Measurements from ENCODE around the gene POU3F3. TPM values are rescaled to one million over a fixed set of nuclear protein-coding genes. Genes with fewer than 3 reads are reported as not detected.

Gene POU3F3
- total and polyA plus RNA-seq, 8 donors = not detected

GRCh38 chr2:104846786-104847585 lies 6.9 kb upstream of the POU3F3 start:
- no peaks in the 10 kb centered on the region for H3K9me3 ChIP-seq
- TF ChIP-seq CTCF (IDR thresholded peaks at IDR 0.05) = no peak
- peaks cover 0 to 53% (median 19%) of the 10 kb centered on the region in 4 donors for H3K27me3 ChIP-seq
- H3K4me3 ChIP-seq = no peak overlapping the region
- intact Hi-C loops (cut with DNase I) = no loop called here
- H3K36me3 ChIP-seq = no peaks in the 10 kb centered on the region
- FAIRE-seq (no peak), DNase-seq (no peak), ATAC-seq (no peak)
- peaks cover 3 to 7% (median 5%) of the 10 kb centered on the region in 3 donors for H3K4me1 ChIP-seq
- WGBS, 2 donors = 18 to 19% methylated on average over 9 of the region's 9 CpGs
- H3K27ac ChIP-seq = no peak overlapping the region

- FAIRE-seq = no peak
Measured at GRCh38 chr2:104847586-104848160, 6.2 kb upstream of the POU3F3 start.

GRCh38 chr2:104848526-104848925 lies 5.4 kb upstream of the POU3F3 start:
- 24 to 31% methylated on average over 4 of the region's 4 CpGs for WGBS, 2 donors
- ATAC-seq (no peak), DNase-seq (no peak), FAIRE-seq (no peak)
- Histone ChIP-seq H3K4me1 (peaks cover 6 to 12% (median 8%) of the 10 kb centered on the region in 3 donors), H3K27ac (no peak overlapping the region), H3K9me3 (no peaks in the 10 kb centered on the region), H3K36me3 (no peaks in the 10 kb centered on the region), H3K4me3 (no peak overlapping the region), H3K27me3 (peaks cover 0 to 59% (median 16%) of the 10 kb centered on the region in 4 donors)
- TF ChIP-seq CTCF (IDR thresholded peaks at IDR 0.05) = no peak
- intact Hi-C loops (cut with DNase I) = no loop called here

More at GRCh38 chr2:104847586-104848160, 6.2 kb upstream of the POU3F3 start:
- Histone ChIP-seq H3K27me3 (peaks cover 0 to 58% (median 15%) of the 10 kb centered on the region in 4 donors), H3K4me1 (peaks cover 6 to 12% (median 8%) of the 10 kb centered on the region in 3 donors), H3K9me3 (no peaks in the 10 kb centered on the region), H3K36me3 (no peaks in the 10 kb centered on the region), H3K27ac (no peak overlapping the region), H3K4me3 (no peak overlapping the region)
- intact Hi-C loops (cut with DNase I) = no loop called here
- no peak for ATAC-seq
- 16 to 21% methylated on average over 5 of the region's 5 CpGs for WGBS, 2 donors
- DNase-seq = no peak
- no peak for TF ChIP-seq CTCF (IDR thresholded peaks at IDR 0.05)

GRCh38 chr2:104849101-104849500 lies 4.8 kb upstream of the POU3F3 start:
- DNase-seq (no peak), FAIRE-seq (no peak), ATAC-seq (no peak)
- Histone ChIP-seq H3K36me3 (no peaks in the 10 kb centered on the region), H3K27me3 (peaks cover 0 to 59% (median 15%) of the 10 kb centered on the region in 4 donors), H3K27ac (no peak overlapping the region), H3K4me1 (peaks cover 6 to 12% (median 8%) of the 10 kb centered on the region in 3 donors), H3K4me3 (no peak overlapping the region), H3K9me3 (no peaks in the 10 kb centered on the region)
- TF ChIP-seq CTCF (IDR thresholded peaks at IDR 0.05) = no peak
- 14 to 16% methylated on average over 1 of the region's 1 CpG for WGBS, 2 donors
- intact Hi-C loops (cut with DNase I) = no loop called here
